ENCODE measurements around the gene TBX5.

Gene TBX5

GRCh38 chr12:114311974-114312373 is 94.0 kb downstream of the TBX5 start:
- FAIRE-seq (no peak), DNase-seq (ENCODE audit: insufficient read length, low spot score) (no peak)
- TF ChIP-seq CTCF (IDR thresholded peaks at IDR 0.05; ENCODE audit: insufficient read depth, missing control alignments): no peak

GRCh38 chr12:114306646-114307045 is 99.3 kb downstream of the TBX5 start:
- TF ChIP-seq CTCF (IDR thresholded peaks at IDR 0.05; ENCODE audit: insufficient read depth, missing control alignments): no peak
- no peak for FAIRE-seq

GRCh38 chr12:114305446-114305845 is 100.5 kb downstream of the TBX5 start:
- TF ChIP-seq CTCF (IDR thresholded peaks at IDR 0.05; ENCODE audit: insufficient read depth, missing control alignments): no peak
- no peak for FAIRE-seq
- no peak for DNase-seq (ENCODE audit: insufficient read length, low spot score)

More at GRCh38 chr12:114306646-114307045, 99.3 kb downstream of the TBX5 start:
- DNase-seq (ENCODE audit: insufficient read length, low spot score): no peak

Measured in D721Med (cell line).